GM21360 (cell line): ENCODE results near the gene SCGB1D1.

Source experiments
- ATAC-seq: cut with Tn5 transposase; IDR thresholded peaks from one replicate; pipeline ENCODE4 v1.9.1; 2021; ENCODE audit warnings: mild to moderate bottlenecking, moderate library complexity; ENCODE audit not compliant: unreplicated experiment

Gene SCGB1D1

DNA sequence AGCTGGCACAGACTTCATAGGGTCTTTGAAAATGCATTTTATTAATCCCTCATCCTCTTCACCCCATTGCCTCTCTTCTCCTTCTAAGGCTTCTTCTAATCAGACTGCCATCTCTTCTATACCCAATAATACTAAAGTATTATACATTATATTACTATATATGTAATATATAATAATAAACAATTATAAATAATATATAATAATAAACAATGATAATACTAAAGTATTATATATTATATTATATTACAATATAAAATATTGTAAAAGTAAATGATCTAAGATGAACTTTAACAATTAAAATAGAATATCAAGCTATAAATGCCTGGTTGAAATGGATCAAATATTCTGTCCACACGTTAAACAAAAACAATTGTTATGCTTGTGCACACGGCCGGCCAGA, 31.5 kb downstream of the SCGB1D1 start:
- ATAC-seq, result no peak

DNA sequence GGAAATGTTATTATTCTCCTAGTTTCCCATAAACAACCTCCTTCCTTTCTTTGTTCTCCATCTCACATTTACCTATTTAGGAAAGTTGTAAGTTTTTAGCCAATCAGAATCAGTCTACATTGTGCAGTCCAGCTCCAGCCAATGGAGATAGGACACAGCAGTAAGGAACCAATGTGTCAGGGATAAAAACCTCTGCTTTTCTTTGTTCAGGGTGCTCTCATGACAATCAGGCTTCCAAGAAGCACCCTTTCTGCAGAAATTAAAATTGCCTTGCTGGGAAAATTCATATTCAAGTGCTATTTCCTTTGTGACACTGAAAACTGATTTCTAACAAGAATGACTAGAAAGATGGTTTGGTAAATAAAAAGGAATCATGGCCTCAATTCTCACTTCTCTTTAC, 33.1 kb downstream of the SCGB1D1 start:
- no peak for ATAC-seq

DNA sequence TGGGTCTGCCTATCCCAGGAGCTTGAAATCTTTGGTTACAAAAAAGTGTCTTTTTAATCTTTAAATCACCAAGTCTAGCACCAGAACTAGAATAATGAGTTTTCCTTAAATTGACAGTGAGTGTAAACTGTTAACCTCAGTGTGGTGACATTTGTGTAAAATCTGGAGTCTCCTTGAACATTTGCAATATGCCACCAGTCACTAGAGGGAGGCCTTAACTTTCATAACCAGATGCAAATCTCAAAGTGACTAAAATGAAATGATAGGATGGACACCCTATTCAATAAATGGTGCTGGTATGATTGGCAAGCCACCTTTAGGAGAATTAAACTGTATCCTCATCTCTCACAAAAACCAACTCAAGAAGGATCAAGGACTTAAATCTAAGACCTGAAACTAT, 43.7 kb downstream of the SCGB1D1 start:
- no peak for ATAC-seq

DNA sequence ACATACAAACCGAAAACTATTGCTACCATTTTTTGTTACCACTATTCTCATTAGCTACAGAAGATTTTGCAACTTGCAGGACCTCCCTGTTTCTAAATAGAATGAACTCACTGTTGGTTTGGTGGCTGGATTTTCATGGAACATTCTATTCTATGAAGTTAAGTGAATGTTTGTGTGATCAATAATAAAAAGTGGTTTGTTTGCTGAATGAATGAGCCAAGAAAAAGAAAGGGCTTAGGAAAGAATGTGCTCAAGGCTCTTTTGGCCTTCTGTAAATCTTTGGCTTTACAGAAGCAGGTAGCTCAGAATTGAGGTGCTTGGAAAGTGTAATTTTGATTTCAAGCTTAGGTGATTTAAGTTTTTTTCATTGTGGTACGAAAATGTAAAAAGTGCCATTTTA, 46.2 kb downstream of the SCGB1D1 start:
- no peak for ATAC-seq

DNA sequence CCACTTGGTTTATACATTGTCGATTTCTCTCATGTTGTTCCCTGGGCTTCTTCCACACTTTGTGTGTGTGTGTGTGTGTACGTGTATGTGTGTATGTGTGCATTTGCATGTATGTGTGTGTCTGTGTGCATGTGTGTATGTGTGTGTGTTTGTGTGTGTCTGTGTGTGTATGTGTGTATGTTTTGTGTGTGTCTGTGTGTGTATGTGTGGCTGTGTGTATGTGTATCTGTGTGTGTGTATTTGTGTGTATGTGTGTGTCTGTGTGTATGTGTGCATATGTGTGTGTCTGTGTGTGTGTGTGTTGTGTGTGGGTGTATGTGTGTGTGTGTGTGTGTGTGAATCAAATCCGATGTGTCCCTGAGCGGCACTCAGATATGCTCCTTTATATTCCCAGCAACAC, 47.5 kb downstream of the SCGB1D1 start:
- no peak for ATAC-seq

DNA sequence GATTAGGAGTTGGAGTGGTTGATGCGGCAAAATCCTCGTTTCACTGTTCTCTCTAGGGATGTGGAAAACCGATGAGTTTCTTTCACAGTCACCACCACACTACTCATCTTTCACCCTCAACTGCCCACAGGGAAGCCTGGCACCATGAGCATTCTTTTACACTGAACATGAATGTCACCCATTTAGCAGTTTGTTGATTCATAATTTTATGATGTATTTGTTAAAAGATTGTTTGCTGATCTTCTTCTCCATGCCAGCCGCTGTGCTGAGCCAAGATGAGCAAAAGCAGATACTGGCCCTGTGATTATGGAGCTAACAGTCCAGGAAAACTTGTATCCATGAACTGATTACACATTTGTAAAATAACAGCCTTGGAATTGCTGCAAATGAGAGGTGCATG, 48.1 kb downstream of the SCGB1D1 start:
- ATAC-seq, result no peak

DNA sequence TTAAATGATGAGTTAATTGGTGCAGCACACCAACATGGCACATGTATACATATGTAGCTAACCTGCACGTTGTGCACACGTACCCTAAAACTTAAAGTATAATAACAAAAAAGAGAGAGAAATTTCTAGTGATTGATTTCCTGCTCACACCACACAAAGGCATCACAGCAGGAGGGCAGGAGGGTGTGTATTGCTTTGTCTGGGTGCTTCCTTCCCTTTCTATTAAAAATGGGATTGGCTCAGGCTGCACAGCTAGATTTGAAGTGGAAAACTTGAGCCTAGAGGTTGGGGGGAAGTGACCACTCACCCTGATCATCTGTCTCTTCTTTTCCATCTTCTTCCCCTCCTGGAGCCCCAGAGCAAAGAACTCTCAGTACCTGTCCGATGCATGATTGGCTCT, 51.1 kb downstream of the SCGB1D1 start:
- no peak for ATAC-seq

DNA sequence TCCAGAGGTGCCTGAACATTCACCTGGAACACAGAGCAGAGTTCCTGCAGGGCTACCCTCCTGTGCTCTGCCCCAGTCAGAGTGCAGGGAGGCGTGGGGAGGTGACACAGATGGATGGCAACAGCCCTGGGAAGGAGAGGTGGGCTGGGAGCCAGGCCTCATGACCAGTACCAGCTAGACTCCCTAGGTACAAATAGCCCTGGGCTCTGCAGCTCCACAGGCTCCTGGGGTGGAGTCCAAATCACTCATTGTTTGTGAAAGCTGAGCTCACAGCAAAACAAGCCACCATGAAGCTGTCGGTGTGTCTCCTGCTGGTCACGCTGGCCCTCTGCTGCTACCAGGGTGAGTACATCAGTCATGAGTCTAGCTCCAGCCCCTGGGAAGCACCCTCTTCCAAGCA, 52.0 kb downstream of the SCGB1D1 start, which contains the start of gene SCGB1D2:
Gene SCGB1D2 (plus strand): TSS at position 219 of the 400 bp plus-strand sequence. CDS start 69 bp downstream, at position 288.
- no peak for ATAC-seq
